Caco-2 (cell line): ENCODE data around the gene USP24. TPM values are rescaled to one million over a fixed set of nuclear protein-coding genes. Genes with fewer than 3 reads are reported as not detected.

Source experiments
- BruUV-seq: library from RNA; stranded (reverse); fragments of 400-500 nt; replicated peaks from 2 replicates; lab custom pipeline; 2021; lab: Mats Ljungman, UMichigan
- CTCF ChIA-PET: fragments of 300-600 bp; sonication (Branson Sonifier 250); formaldehyde crosslinking; loops from one replicate; lab custom pipeline; 2022; ENCODE audit warnings: antibody characterized with exemption; lab: Charles Lee
- POLR2A ChIA-PET: fragments of 300-600 bp; sonication (Branson Sonifier 250); formaldehyde crosslinking; loops from one replicate; lab custom pipeline; 2022; ENCODE audit warnings: antibody characterized with exemption; lab: Charles Lee
- DNase-seq, 2 experiments: peaks; one replicate each; pipeline versions ENCODE4 v3.0.0 to v3.0.0-alpha.2; 2020 to 2022
- H3K27me3 ChIP-seq: replicated peaks from 2 replicates; pipeline ENCODE4 v1.6.0; 2011; ENCODE audit warnings: low read length; ENCODE audit not compliant: control insufficient read depth, insufficient read depth
- H3K36me3 ChIP-seq: 2 replicates; pipeline ENCODE4 v1.5.1; 2011; ENCODE audit warnings: low read length; ENCODE audit not compliant: control insufficient read depth, insufficient read depth
- H3K4me1 ChIP-seq: fragments of 250-450 bp; sonication (Bioruptor Pico); 2 replicates; pipeline ENCODE4 v1.5.1; 2020; ENCODE audit warnings: mild to moderate bottlenecking
- H3K4me3 ChIP-seq: 2 replicates; pipeline ENCODE4 v1.5.1; 2011; ENCODE audit warnings: low read depth, mild to moderate bottlenecking, control low read depth, low read length
- H3K9me3 ChIP-seq: fragments of 250-450 bp; sonication (Bioruptor Pico); 2 replicates; pipeline ENCODE4 v1.5.1; 2020; ENCODE audit warnings: mild to moderate bottlenecking, moderate library complexity
- H3K27ac Mint-ChIP-seq: one replicate; pipeline ENCODE4 v1.8.0; 2022; ENCODE audit warnings: mixed read lengths; ENCODE audit not compliant: unreplicated experiment
- H3K27me3 Mint-ChIP-seq: one replicate; pipeline ENCODE4 v1.8.0; 2022; ENCODE audit warnings: mixed read lengths; ENCODE audit not compliant: insufficient read depth, unreplicated experiment
- H3K36me3 Mint-ChIP-seq: one replicate; pipeline ENCODE4 v1.8.0; 2022; ENCODE audit warnings: mild to moderate bottlenecking, mixed read lengths; ENCODE audit not compliant: insufficient read depth, unreplicated experiment
- H3K4me1 Mint-ChIP-seq: one replicate; pipeline ENCODE4 v1.8.0; 2022; ENCODE audit warnings: low read depth, mixed read lengths; ENCODE audit not compliant: unreplicated experiment
- H3K4me3 Mint-ChIP-seq: one replicate; pipeline ENCODE4 v1.8.0; 2022; ENCODE audit warnings: mild to moderate bottlenecking, moderate library complexity, mixed read lengths; ENCODE audit not compliant: unreplicated experiment
- H3K9me3 Mint-ChIP-seq: one replicate; pipeline ENCODE4 v1.8.0; 2022; ENCODE audit warnings: mixed read lengths; ENCODE audit not compliant: unreplicated experiment
- intact Hi-C: fragments of 100-400 bp; cut with micrococcal nuclease; formaldehyde crosslinking; loops from one replicate; pipeline ENCODE4 v1.10.0; 2022; ENCODE audit not compliant: unreplicated experiment
- total RNA-seq: library from RNA; stranded (reverse); gene quantifications from 2 replicates; pipeline ENCODE4 v1.2.3, GENCODE V29; 2022
- TF ChIP-seq, protein P1 (sequence below), 2 experiments: fragments of 200-600 bp in 1 of 2; IDR thresholded peaks; 1 replicate in 1 of 2; 2 replicates in 1 of 2; pipeline versions ENCODE4 v1.5.1 to v1.8.0; 2011 to 2022; ENCODE audit warnings: antibody characterized with exemption in 1 of 2, control low read depth in 1 of 2, inconsistent platforms in 1 of 2, low read depth in 1 of 2, low read length in 1 of 2, mild to moderate bottlenecking in 1 of 2, moderate library complexity in 1 of 2; ENCODE audit not compliant: insufficient read depth in 1 of 2, severe bottlenecking in 1 of 2, unreplicated experiment in 1 of 2

Gene USP24
- total RNA-seq, 1 experiment from 2014 or later, result 34.7 TPM

DNA sequence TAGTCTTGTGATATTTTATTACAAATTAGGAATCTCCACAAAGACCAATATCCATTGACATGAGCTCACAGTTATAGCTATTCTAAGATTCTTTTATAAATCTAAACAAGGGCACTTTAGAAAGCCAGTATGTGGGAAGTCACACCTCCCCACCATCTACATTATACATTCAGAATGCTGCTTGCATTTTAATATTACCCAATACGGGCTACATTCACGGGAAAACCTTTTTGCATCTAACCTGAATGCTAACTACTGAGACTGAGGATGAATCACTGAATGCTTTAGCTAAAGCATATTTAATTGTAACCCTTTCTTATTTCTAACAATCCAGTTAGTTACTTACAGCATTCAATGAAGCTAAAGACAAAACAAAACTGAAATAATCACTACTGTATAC is 122.7 kb downstream of the USP24 start:
- ChIA-PET CTCF (no interaction called here), POLR2A (no interaction called here)
- DNase-seq, result no peak
- H3K4me3 Mint-ChIP-seq, result no peak overlapping the region
- intact Hi-C loops, result no loop called here
- TF ChIP-seq, protein P1, sequence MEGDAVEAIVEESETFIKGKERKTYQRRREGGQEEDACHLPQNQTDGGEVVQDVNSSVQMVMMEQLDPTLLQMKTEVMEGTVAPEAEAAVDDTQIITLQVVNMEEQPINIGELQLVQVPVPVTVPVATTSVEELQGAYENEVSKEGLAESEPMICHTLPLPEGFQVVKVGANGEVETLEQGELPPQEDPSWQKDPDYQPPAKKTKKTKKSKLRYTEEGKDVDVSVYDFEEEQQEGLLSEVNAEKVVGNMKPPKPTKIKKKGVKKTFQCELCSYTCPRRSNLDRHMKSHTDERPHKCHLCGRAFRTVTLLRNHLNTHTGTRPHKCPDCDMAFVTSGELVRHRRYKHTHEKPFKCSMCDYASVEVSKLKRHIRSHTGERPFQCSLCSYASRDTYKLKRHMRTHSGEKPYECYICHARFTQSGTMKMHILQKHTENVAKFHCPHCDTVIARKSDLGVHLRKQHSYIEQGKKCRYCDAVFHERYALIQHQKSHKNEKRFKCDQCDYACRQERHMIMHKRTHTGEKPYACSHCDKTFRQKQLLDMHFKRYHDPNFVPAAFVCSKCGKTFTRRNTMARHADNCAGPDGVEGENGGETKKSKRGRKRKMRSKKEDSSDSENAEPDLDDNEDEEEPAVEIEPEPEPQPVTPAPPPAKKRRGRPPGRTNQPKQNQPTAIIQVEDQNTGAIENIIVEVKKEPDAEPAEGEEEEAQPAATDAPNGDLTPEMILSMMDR (IDR thresholded peaks at IDR 0.05; ENCODE audit: insufficient read depth in 1 of 2, low read depth in 1 of 2, low read length in 1 of 2, severe bottlenecking in 1 of 2, unreplicated experiment in 1 of 2), result no peak
- Histone ChIP-seq H3K4me1 (no peaks in the 10 kb centered on the region), H3K36me3 (peaks cover 1% of the 10 kb centered on the region; the same call in 1 of the 2 replicates), H3K9me3 (no peaks in the 10 kb centered on the region), H3K27me3 (no peaks in the 10 kb centered on the region), H3K4me3 (no peak overlapping the region)
- no TSS peak for BruUV-seq
- no peaks in the 10 kb centered on the region for H3K9me3 Mint-ChIP-seq
- no peaks in the 10 kb centered on the region for H3K4me1 Mint-ChIP-seq
- peaks cover 44% of the 10 kb centered on the region for H3K36me3 Mint-ChIP-seq
- H3K27ac Mint-ChIP-seq, result no peak overlapping the region
- no peaks in the 10 kb centered on the region for H3K27me3 Mint-ChIP-seq

DNA sequence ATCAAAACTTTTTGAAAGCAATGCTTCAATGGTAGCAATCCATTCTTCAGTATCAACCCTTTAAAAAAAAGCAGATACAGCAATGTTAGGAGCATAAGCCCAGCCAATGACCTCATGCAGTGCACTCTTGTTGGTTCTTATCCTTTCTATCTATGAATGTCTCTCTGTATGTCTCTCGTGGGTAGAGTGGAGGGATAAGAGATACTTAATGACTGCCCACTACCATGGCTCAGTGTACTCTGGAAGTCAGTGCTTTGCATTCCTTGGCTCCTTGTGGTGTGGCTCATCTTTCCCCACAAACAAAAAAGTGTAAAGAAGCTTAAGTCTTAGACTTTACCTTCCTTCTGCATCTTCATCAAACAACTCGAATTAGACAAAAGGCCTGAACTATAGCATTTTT is 125.5 kb downstream of the USP24 start:
- no peaks in the 10 kb centered on the region for H3K4me1 Mint-ChIP-seq
- peaks cover 49% of the 10 kb centered on the region for H3K36me3 Mint-ChIP-seq
- H3K27me3 ChIP-seq, result no peaks in the 10 kb centered on the region
- no TSS peak for BruUV-seq
- H3K27me3 Mint-ChIP-seq, result no peaks in the 10 kb centered on the region
- TF ChIP-seq, protein P1 (IDR thresholded peaks at IDR 0.05; ENCODE audit: insufficient read depth in 1 of 2, low read depth in 1 of 2, low read length in 1 of 2, severe bottlenecking in 1 of 2, unreplicated experiment in 1 of 2), result no peak
- DNase-seq, result no peak
- intact Hi-C loops, result no loop called here
- no peaks in the 10 kb centered on the region for H3K9me3 ChIP-seq
- POLR2A ChIA-PET, result no interaction called here
- H3K4me3 ChIP-seq, result no peak overlapping the region
- peaks cover 1% of the 10 kb centered on the region; the same call in 1 of the 2 replicates for H3K36me3 ChIP-seq
- no peak overlapping the region for H3K4me3 Mint-ChIP-seq
- CTCF ChIA-PET, result no interaction called here
- no peaks in the 10 kb centered on the region for H3K9me3 Mint-ChIP-seq
- H3K4me1 ChIP-seq, result no peaks in the 10 kb centered on the region
- no peak overlapping the region for H3K27ac Mint-ChIP-seq

GRCh38 chr1:55088413-55088812 is 126.8 kb downstream of the USP24 start:
- no peak overlapping the region for H3K27ac Mint-ChIP-seq
- no peaks in the 10 kb centered on the region for H3K4me1 Mint-ChIP-seq
- no peaks in the 10 kb centered on the region for H3K27me3 Mint-ChIP-seq
- intact Hi-C loops, result no loop called here
- ChIA-PET CTCF (no interaction called here), POLR2A (no interaction called here)
- H3K27me3 ChIP-seq, result no peaks in the 10 kb centered on the region
- BruUV-seq, result no TSS peak
- peaks cover 44% of the 10 kb centered on the region for H3K36me3 Mint-ChIP-seq
- no peaks in the 10 kb centered on the region for H3K4me1 ChIP-seq
- H3K4me3 ChIP-seq, result no peak overlapping the region
- no peaks in the 10 kb centered on the region for H3K9me3 ChIP-seq
- H3K36me3 ChIP-seq, result peaks cover 1% of the 10 kb centered on the region; the same call in 1 of the 2 replicates
- DNase-seq, result no peak
- TF ChIP-seq, protein P1 (IDR thresholded peaks at IDR 0.05; ENCODE audit: insufficient read depth in 1 of 2, low read depth in 1 of 2, low read length in 1 of 2, severe bottlenecking in 1 of 2, unreplicated experiment in 1 of 2), result no peak
- no peaks in the 10 kb centered on the region for H3K9me3 Mint-ChIP-seq
- H3K4me3 Mint-ChIP-seq, result no peak overlapping the region
